ENCODE measurements around the gene MED29. TPM values are rescaled to one million over a fixed set of nuclear protein-coding genes. Genes with fewer than 3 reads are reported as not detected.
A peak's percentile ranks its signal among the peaks of the same experiment; 100 is the strongest.

The MED29 gene
- total RNA-seq, 1 donor from 2014 or later = 27.0 TPM

- no peak overlapping the region for H3K4me3 ChIP-seq (ENCODE audit: insufficient read depth, low read depth, low read length)
- Mint-ChIP-seq H3K27ac (ENCODE audit: unreplicated experiment) (peak overlapping the region; percentile 34), H3K36me3 (ENCODE audit: low read depth, unreplicated experiment) (peaks cover 19% of the 10 kb centered on the region), H3K27me3 (ENCODE audit: low read depth, unreplicated experiment) (no peaks in the 10 kb centered on the region), H3K4me3 (ENCODE audit: unreplicated experiment) (no peak overlapping the region), H3K9me3 (ENCODE audit: unreplicated experiment) (no peaks in the 10 kb centered on the region), H3K4me1 (ENCODE audit: low read depth, unreplicated experiment) (peaks cover 13% of the 10 kb centered on the region)
- H3K27ac ChIP-seq (ENCODE audit: low read depth, low read length) = no peak overlapping the region
- no peak overlapping the region for H2AFZ ChIP-seq (ENCODE audit: low read depth, low read length)
- H3K9me3 ChIP-seq (ENCODE audit: insufficient read depth, low read depth, low read length) = no peaks in the 10 kb centered on the region
- FAIRE-seq = no peak
- H4K20me1 ChIP-seq (ENCODE audit: insufficient read depth, low read length) = peaks cover 64% of the 10 kb centered on the region
- DNase-seq (ENCODE audit: low read depth) = no peak
- H3K79me2 ChIP-seq (ENCODE audit: insufficient read depth, low read length) = peaks cover 64% of the 10 kb centered on the region
- no peak overlapping the region for H3K9ac ChIP-seq (ENCODE audit: low read length)
- peaks cover 18% of the 10 kb centered on the region for H3K36me3 ChIP-seq (ENCODE audit: insufficient read depth, low read length)
- H3K4me1 ChIP-seq (ENCODE audit: insufficient read depth, low read length) = peaks cover 15% of the 10 kb centered on the region
- no peaks in the 10 kb centered on the region for H3K27me3 ChIP-seq (ENCODE audit: insufficient read depth, low read length)
- TF ChIP-seq EZH2 (IDR thresholded peaks at IDR 0.05; ENCODE audit: insufficient read depth, low read length) (no peak), CTCF (IDR thresholded peaks at IDR 0.05; ENCODE audit: insufficient read depth, low read depth, low read length) (no peak)
- H3K4me2 ChIP-seq (ENCODE audit: low read length) = no peak overlapping the region
Observed at GRCh38 chr19:39417463-39418181, 26.4 kb downstream of the MED29 start.

- no peaks in the 10 kb centered on the region for H3K27me3 Mint-ChIP-seq (ENCODE audit: low read depth, unreplicated experiment)
- no peak for FAIRE-seq
- TF ChIP-seq CTCF (IDR thresholded peaks at IDR 0.05; ENCODE audit: insufficient read depth, low read depth, low read length) (no peak), EZH2 (IDR thresholded peaks at IDR 0.05; ENCODE audit: insufficient read depth, low read length) (no peak)
- peak overlapping the region; percentile 18 for H3K27ac Mint-ChIP-seq (ENCODE audit: unreplicated experiment)
- no peak overlapping the region for H3K4me2 ChIP-seq (ENCODE audit: low read length)
- peaks cover 25% of the 10 kb centered on the region for H3K36me3 Mint-ChIP-seq (ENCODE audit: low read depth, unreplicated experiment)
- H3K36me3 ChIP-seq (ENCODE audit: insufficient read depth, low read length) = peaks cover 22% of the 10 kb centered on the region
- H3K4me1 Mint-ChIP-seq (ENCODE audit: low read depth, unreplicated experiment) = peaks cover 12% of the 10 kb centered on the region
- H3K9me3 Mint-ChIP-seq (ENCODE audit: unreplicated experiment) = no peaks in the 10 kb centered on the region
- H3K9ac ChIP-seq (ENCODE audit: low read length) = no peak overlapping the region
- no peak for DNase-seq (ENCODE audit: low read depth)
- no peak overlapping the region for H3K4me3 Mint-ChIP-seq (ENCODE audit: unreplicated experiment)
- peaks cover 15% of the 10 kb centered on the region for H3K4me1 ChIP-seq (ENCODE audit: insufficient read depth, low read length)
- H2AFZ ChIP-seq (ENCODE audit: low read depth, low read length) = no peak overlapping the region
- peaks cover 72% of the 10 kb centered on the region for H4K20me1 ChIP-seq (ENCODE audit: insufficient read depth, low read length)
- H3K27me3 ChIP-seq (ENCODE audit: insufficient read depth, low read length) = no peaks in the 10 kb centered on the region
- no peaks in the 10 kb centered on the region for H3K9me3 ChIP-seq (ENCODE audit: insufficient read depth, low read depth, low read length)
- no peak overlapping the region for H3K4me3 ChIP-seq (ENCODE audit: insufficient read depth, low read depth, low read length)
- H3K79me2 ChIP-seq (ENCODE audit: insufficient read depth, low read length) = peaks cover 58% of the 10 kb centered on the region
- H3K27ac ChIP-seq (ENCODE audit: low read depth, low read length) = no peak overlapping the region
Observed at GRCh38 chr19:39419003-39419402, 27.8 kb downstream of the MED29 start.

GRCh38 chr19:39420769-39421168, 29.6 kb downstream of the MED29 start:
- no peak overlapping the region for H3K27ac Mint-ChIP-seq (ENCODE audit: unreplicated experiment)
- peaks cover 29% of the 10 kb centered on the region for H3K36me3 ChIP-seq (ENCODE audit: insufficient read depth, low read length)
- H3K36me3 Mint-ChIP-seq (ENCODE audit: low read depth, unreplicated experiment) = peaks cover 36% of the 10 kb centered on the region

More at GRCh38 chr19:39420769-39421168, 29.6 kb downstream of the MED29 start:
- Histone ChIP-seq H3K4me1 (ENCODE audit: insufficient read depth, low read length) (no peaks in the 10 kb centered on the region), H3K4me2 (ENCODE audit: low read length) (no peak overlapping the region), H3K4me3 (ENCODE audit: insufficient read depth, low read depth, low read length) (no peak overlapping the region), H3K9ac (ENCODE audit: low read length) (no peak overlapping the region), H4K20me1 (ENCODE audit: insufficient read depth, low read length) (peaks cover 70% of the 10 kb centered on the region), H2AFZ (ENCODE audit: low read depth, low read length) (no peak overlapping the region), H3K9me3 (ENCODE audit: insufficient read depth, low read depth, low read length) (no peaks in the 10 kb centered on the region), H3K27ac (ENCODE audit: low read depth, low read length) (no peak overlapping the region), H3K27me3 (ENCODE audit: insufficient read depth, low read length) (no peaks in the 10 kb centered on the region), H3K79me2 (ENCODE audit: insufficient read depth, low read length) (peaks cover 42% of the 10 kb centered on the region)
- Mint-ChIP-seq H3K4me3 (ENCODE audit: unreplicated experiment) (no peak overlapping the region), H3K4me1 (ENCODE audit: low read depth, unreplicated experiment) (no peaks in the 10 kb centered on the region), H3K9me3 (ENCODE audit: unreplicated experiment) (no peaks in the 10 kb centered on the region), H3K27me3 (ENCODE audit: low read depth, unreplicated experiment) (no peaks in the 10 kb centered on the region)
- FAIRE-seq (no peak), DNase-seq (ENCODE audit: low read depth) (no peak)
- TF ChIP-seq EZH2 (IDR thresholded peaks at IDR 0.05; ENCODE audit: insufficient read depth, low read length) (no peak), CTCF (IDR thresholded peaks at IDR 0.05; ENCODE audit: insufficient read depth, low read depth, low read length) (no peak)
